Measurements from ENCODE around the gene SPAG16. TPM values are rescaled to one million over a fixed set of nuclear protein-coding genes. Genes with fewer than 3 reads are reported as not detected.

The SPAG16 gene
- total RNA-seq, 1 experiment from 2014 or later = 16.0 TPM

DNA sequence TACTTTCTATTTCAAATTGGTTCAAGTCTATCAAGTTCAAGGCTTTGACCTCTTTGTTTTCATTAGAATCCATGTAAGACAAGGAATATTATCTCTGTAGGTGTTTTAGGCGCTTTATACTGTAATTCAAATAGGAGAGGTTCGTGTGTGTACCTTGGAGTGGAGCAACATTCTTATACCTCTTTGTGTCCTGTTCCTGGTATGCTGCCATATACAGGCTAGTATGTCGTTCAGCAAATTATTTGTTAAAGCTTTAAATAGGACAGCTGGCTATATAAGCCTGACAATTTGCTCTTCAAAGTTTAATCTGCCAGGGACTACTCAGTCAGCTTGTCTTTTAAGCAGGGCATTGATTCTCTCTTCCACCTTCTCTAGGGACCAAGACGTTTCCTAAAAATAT is 31.1 kb upstream of the SPAG16 start:
- Mint-ChIP-seq H3K4me1 (peaks cover 12% of the 10 kb centered on the region), H3K27me3 (ENCODE audit: low read depth) (no peaks in the 10 kb centered on the region), H3K27ac (no peak overlapping the region), H3K36me3 (0 out of 2 replicates have a peak, but pooled peaks cover 2% of the 10 kb centered on the region), H3K9me3 (peaks cover 10% of the 10 kb centered on the region; the same call in 1 of the 2 replicates), H3K4me3 (no peak overlapping the region)
- ChIA-PET POLR2A (no interaction called here), CTCF (no interaction called here)
- DNase-seq (ENCODE audit: low spot score) (no peak), ATAC-seq (no peak)
- TF ChIP-seq, protein P1, sequence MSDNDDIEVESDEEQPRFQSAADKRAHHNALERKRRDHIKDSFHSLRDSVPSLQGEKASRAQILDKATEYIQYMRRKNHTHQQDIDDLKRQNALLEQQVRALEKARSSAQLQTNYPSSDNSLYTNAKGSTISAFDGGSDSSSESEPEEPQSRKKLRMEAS (CRISPR knock-in tag; IDR thresholded peaks at IDR 0.05) = no peak

DNA sequence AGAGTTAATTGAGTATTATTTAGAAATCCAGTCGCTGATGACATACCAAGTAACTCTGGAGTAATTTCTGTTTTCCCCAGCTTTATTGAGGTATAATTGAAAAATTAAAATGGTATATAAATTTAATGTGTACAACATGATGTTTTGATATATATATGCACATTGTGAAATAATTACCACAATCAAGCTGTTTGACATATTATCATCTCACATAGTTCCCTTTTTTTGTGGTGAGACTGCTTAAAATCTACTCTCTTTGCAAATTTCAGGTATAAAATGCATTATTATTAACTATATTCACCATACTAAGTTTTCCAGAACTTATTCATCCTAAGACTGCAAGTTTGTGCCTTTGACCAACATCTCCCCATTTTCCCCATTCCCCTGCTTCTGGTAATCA is 25.0 kb upstream of the SPAG16 start:
- ATAC-seq (no peak), DNase-seq (ENCODE audit: low spot score) (no peak)
- ChIA-PET POLR2A (no interaction called here), CTCF (no interaction called here)
- Mint-ChIP-seq H3K36me3 (0 out of 2 replicates have a peak, but pooled peaks cover 2% of the 10 kb centered on the region), H3K4me1 (peaks cover 9% of the 10 kb centered on the region), H3K4me3 (no peak overlapping the region), H3K27ac (no peak overlapping the region), H3K27me3 (ENCODE audit: low read depth) (no peaks in the 10 kb centered on the region), H3K9me3 (peaks cover 10% of the 10 kb centered on the region; the same call in 1 of the 2 replicates)
- no peak for TF ChIP-seq CREM (CRISPR knock-in tag; IDR thresholded peaks at IDR 0.05)

DNA sequence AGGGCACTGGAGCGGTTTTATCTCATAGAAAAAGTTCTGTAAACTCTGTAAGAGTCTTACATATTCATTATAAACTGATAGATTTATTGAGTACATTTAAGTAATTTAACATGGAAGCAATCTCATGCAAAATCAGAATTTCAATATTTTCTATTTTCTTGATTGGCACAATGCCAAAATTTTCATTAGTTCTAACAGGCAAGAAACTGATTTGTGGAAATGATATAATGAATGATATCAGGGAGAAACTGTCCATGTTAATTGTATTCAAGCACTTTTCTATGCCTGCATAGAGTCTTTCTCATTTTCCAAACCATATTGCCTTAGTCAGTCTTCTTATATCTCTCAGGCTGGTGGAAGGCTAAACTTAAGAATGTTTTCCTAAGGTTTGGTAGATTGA is 23.0 kb upstream of the SPAG16 start:
- POLR2A ChIA-PET = no interaction called here
- CTCF ChIA-PET = no interaction called here
- peak overlapping the region; percentile 24; the same call in 1 of the 2 replicates for H3K27ac Mint-ChIP-seq

DNA sequence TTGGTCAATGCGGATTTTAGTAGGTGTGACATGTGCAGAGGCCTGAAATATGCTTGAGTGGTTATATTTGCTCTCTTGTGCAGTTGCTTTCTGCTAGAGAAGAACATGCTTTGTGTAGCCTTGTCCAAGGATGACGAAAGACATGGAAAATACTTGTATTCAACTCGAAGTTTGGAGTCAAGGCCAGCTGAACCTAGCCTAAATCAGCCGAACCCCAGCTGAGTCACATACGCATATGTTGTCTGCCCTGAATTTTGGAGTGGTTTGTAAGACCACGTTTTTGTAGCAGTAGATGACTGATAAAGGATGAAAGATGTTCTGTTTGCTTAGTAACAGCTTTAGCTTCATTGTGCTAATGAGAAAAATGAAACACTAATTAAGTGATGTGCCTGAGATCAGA is 22.5 kb upstream of the SPAG16 start:
- ChIA-PET CTCF (no interaction called here), POLR2A (no interaction called here)
- ATAC-seq = no peak
- Mint-ChIP-seq H3K27ac (peak overlapping the region; percentile 24; the same call in 1 of the 2 replicates), H3K36me3 (no peaks in the 10 kb centered on the region), H3K27me3 (ENCODE audit: low read depth) (no peaks in the 10 kb centered on the region), H3K4me3 (no peak overlapping the region), H3K4me1 (peaks cover 9% of the 10 kb centered on the region), H3K9me3 (peaks cover 6% of the 10 kb centered on the region; the same call in 1 of the 2 replicates)
- TF ChIP-seq, protein P2, sequence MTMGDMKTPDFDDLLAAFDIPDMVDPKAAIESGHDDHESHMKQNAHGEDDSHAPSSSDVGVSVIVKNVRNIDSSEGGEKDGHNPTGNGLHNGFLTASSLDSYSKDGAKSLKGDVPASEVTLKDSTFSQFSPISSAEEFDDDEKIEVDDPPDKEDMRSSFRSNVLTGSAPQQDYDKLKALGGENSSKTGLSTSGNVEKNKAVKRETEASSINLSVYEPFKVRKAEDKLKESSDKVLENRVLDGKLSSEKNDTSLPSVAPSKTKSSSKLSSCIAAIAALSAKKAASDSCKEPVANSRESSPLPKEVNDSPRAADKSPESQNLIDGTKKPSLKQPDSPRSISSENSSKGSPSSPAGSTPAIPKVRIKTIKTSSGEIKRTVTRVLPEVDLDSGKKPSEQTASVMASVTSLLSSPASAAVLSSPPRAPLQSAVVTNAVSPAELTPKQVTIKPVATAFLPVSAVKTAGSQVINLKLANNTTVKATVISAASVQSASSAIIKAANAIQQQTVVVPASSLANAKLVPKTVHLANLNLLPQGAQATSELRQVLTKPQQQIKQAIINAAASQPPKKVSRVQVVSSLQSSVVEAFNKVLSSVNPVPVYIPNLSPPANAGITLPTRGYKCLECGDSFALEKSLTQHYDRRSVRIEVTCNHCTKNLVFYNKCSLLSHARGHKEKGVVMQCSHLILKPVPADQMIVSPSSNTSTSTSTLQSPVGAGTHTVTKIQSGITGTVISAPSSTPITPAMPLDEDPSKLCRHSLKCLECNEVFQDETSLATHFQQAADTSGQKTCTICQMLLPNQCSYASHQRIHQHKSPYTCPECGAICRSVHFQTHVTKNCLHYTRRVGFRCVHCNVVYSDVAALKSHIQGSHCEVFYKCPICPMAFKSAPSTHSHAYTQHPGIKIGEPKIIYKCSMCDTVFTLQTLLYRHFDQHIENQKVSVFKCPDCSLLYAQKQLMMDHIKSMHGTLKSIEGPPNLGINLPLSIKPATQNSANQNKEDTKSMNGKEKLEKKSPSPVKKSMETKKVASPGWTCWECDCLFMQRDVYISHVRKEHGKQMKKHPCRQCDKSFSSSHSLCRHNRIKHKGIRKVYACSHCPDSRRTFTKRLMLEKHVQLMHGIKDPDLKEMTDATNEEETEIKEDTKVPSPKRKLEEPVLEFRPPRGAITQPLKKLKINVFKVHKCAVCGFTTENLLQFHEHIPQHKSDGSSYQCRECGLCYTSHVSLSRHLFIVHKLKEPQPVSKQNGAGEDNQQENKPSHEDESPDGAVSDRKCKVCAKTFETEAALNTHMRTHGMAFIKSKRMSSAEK (CRISPR knock-in tag; IDR thresholded peaks at IDR 0.05; ENCODE audit: borderline replicate concordance) = no peak
- no peak for TF ChIP-seq HMGA2 (CRISPR knock-in tag; IDR thresholded peaks at IDR 0.05)
- no peak for DNase-seq (ENCODE audit: low spot score)

More for the DNA sequence above, 23.0 kb upstream of the SPAG16 start:
- Mint-ChIP-seq H3K27me3 (ENCODE audit: low read depth) (no peaks in the 10 kb centered on the region), H3K36me3 (no peaks in the 10 kb centered on the region), H3K9me3 (peaks cover 7% of the 10 kb centered on the region; the same call in 1 of the 2 replicates), H3K4me3 (no peak overlapping the region), H3K4me1 (peaks cover 9% of the 10 kb centered on the region)
- no peak for TF ChIP-seq ZNF317 (CRISPR knock-in tag; IDR thresholded peaks at IDR 0.05; ENCODE audit: borderline replicate concordance, low read depth)
- no peak for TF ChIP-seq ZNF219 (CRISPR knock-in tag; IDR thresholded peaks at IDR 0.05; ENCODE audit: borderline replicate concordance)
- ATAC-seq (no peak), DNase-seq (ENCODE audit: low spot score) (no peak)

DNA sequence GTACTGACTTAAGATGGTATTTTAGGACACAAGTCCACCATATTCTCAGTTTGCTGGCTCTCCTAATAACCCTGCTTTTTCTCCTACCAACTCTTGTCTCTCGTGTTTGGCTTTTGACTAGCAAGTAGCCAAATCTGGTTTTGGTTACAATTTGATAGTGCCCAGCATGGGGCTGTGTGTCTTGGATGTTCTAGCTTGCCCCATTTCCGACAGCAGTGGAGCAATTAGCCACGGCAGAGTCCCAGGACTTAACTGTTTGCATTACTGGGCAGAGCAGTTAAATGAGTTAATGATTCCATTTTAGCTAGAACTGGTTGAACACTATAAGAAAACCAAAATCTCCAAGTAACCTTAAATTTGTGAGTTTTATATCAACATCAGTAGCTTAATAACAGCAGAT is 18.6 kb upstream of the SPAG16 start:
- CTCF ChIA-PET = no interaction called here
- ATAC-seq (no peak), DNase-seq (ENCODE audit: low spot score) (no peak)
- Mint-ChIP-seq H3K27ac (no peak overlapping the region), H3K36me3 (no peaks in the 10 kb centered on the region), H3K4me1 (peaks cover 9% of the 10 kb centered on the region), H3K9me3 (no peaks in the 10 kb centered on the region), H3K27me3 (ENCODE audit: low read depth) (no peaks in the 10 kb centered on the region), H3K4me3 (no peak overlapping the region)
- POLR2A ChIA-PET = no interaction called here
- TF ChIP-seq RELA (CRISPR knock-in tag; IDR thresholded peaks at IDR 0.05; ENCODE audit: borderline replicate concordance) = no peak
- no peak for TF ChIP-seq NFATC4 (CRISPR knock-in tag; IDR thresholded peaks at IDR 0.05)
- TF ChIP-seq, protein P3, sequence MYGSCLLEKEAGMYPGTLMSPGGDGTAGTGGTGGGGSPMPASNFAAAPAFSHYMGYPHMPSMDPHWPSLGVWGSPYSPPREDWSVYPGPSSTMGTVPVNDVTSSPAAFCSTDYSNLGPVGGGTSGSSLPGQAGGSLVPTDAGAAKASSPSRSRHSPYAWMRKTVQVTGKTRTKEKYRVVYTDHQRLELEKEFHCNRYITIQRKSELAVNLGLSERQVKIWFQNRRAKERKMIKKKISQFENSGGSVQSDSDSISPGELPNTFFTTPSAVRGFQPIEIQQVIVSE (CRISPR knock-in tag; IDR thresholded peaks at IDR 0.05; ENCODE audit: borderline replicate concordance) = no peak
- TF ChIP-seq, protein P4, sequence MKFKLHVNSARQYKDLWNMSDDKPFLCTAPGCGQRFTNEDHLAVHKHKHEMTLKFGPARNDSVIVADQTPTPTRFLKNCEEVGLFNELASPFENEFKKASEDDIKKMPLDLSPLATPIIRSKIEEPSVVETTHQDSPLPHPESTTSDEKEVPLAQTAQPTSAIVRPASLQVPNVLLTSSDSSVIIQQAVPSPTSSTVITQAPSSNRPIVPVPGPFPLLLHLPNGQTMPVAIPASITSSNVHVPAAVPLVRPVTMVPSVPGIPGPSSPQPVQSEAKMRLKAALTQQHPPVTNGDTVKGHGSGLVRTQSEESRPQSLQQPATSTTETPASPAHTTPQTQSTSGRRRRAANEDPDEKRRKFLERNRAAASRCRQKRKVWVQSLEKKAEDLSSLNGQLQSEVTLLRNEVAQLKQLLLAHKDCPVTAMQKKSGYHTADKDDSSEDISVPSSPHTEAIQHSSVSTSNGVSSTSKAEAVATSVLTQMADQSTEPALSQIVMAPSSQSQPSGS (CRISPR knock-in tag; IDR thresholded peaks at IDR 0.05; ENCODE audit: borderline replicate concordance, low read depth) = no peak
- TF ChIP-seq, protein P5, sequence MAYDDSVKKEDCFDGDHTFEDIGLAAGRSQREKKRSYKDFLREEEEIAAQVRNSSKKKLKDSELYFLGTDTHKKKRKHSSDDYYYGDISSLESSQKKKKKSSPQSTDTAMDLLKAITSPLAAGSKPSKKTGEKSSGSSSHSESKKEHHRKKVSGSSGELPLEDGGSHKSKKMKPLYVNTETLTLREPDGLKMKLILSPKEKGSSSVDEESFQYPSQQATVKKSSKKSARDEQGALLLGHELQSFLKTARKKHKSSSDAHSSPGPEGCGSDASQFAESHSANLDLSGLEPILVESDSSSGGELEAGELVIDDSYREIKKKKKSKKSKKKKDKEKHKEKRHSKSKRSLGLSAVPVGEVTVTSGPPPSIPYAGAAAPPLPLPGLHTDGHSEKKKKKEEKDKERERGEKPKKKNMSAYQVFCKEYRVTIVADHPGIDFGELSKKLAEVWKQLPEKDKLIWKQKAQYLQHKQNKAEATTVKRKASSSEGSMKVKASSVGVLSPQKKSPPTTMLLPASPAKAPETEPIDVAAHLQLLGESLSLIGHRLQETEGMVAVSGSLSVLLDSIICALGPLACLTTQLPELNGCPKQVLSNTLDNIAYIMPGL (CRISPR knock-in tag; IDR thresholded peaks at IDR 0.05) = no peak
- no peak for TF ChIP-seq GTF2I (CRISPR knock-in tag; conservative IDR thresholded peaks at IDR 0.05)
- no peak for TF ChIP-seq ESRRA (CRISPR knock-in tag; IDR thresholded peaks at IDR 0.05; ENCODE audit: borderline replicate concordance)
- TF ChIP-seq ZNF263 (CRISPR knock-in tag; IDR thresholded peaks at IDR 0.05; ENCODE audit: low read depth) = no peak
- no peak for TF ChIP-seq TEAD1 (CRISPR knock-in tag; IDR thresholded peaks at IDR 0.05)
